Measurements from ENCODE around the gene PSENEN. TPM values are rescaled to one million over a fixed set of nuclear protein-coding genes. Genes with fewer than 3 reads are reported as not detected.

Gene PSENEN
- total and polyA plus RNA-seq, 9 of the 15 experiments (the other 6 are each of a cell fraction or from before 2014, with no cell fraction given): 34.5 to 299 (median 61.1) TPM

- no peak for TF ChIP-seq E4F1 (CRISPR knock-in tag; IDR thresholded peaks at IDR 0.05; ENCODE audit: borderline replicate concordance)
- no peak for TF ChIP-seq PCBP2 (IDR thresholded peaks at IDR 0.05; ENCODE audit: low read depth, low read length, poor library complexity, severe bottlenecking)
- TF ChIP-seq NCOA4 (IDR thresholded peaks at IDR 0.05; ENCODE audit: partially characterized antibody): no peak
- no peak for TF ChIP-seq FOXA1 (IDR thresholded peaks at IDR 0.05; ENCODE audit: borderline replicate concordance)
- no peak for TF ChIP-seq CHD1 (IDR thresholded peaks at IDR 0.05; ENCODE audit: low read length)
- no peak for TF ChIP-seq PTTG1 (tag; IDR thresholded peaks at IDR 0.05; ENCODE audit: low read depth)
- TF ChIP-seq HOXB6 (CRISPR knock-in tag; IDR thresholded peaks at IDR 0.05; ENCODE audit: borderline replicate concordance): no peak
- peak; percentile 99 for TF ChIP-seq REST (IDR thresholded peaks at IDR 0.05; ENCODE audit: borderline replicate concordance)
- peak; percentile 93 for TF ChIP-seq REST (CRISPR knock-in tag; IDR thresholded peaks at IDR 0.05; ENCODE audit: low read depth)
- peak in 1 of 2 experiments; percentile 91; a peak in 1 of 4 replicates for TF ChIP-seq TEAD1 (CRISPR knock-in tag; IDR thresholded peaks at IDR 0.05)
- TF ChIP-seq E2F4 (CRISPR knock-in tag; IDR thresholded peaks at IDR 0.05; ENCODE audit: low read depth): 0 out of 2 replicates have a peak, but pooled peaks have one; percentile 61
- peak; percentile 49; the same call in 1 of the 2 replicates for TF ChIP-seq ZBTB1 (CRISPR knock-in tag; IDR thresholded peaks at IDR 0.05; ENCODE audit: borderline replicate concordance, low read depth)
Measured at GRCh38 chr19:35704218-35704617, 41.2 kb upstream of the PSENEN start, which contains the start of gene ZBTB32 (continued).
